Right atrium auricular region (tissue), 2 donors: ENCODE results near the gene NUPR1. TPM values are rescaled to one million over a fixed set of nuclear protein-coding genes. Genes with fewer than 3 reads are reported as not detected.
"Not testable (repeated sequence)": the region's sequence is repeated elsewhere in the genome, so short reads cannot be mapped to it uniquely, and the experiment has no call there.

ENCODE experiments used
- DNase-seq: peaks from one replicate; pipeline ENCODE4 v3.0.0-alpha.2; 2019; ENCODE audit warnings: low spot score
- H3K27ac ChIP-seq, 2 donors: fragments of 200-600 bp; sonication (generic); 1 replicate in 1 of 2; 2 replicates in 1 of 2; pipeline ENCODE4 v1.5.1; 2016 to 2019
- H3K27me3 ChIP-seq, 2 donors: fragments of 200-600 bp; sonication (generic); one replicate each; pipeline versions ENCODE4 v1.5.1 to v1.6.0; 2017 to 2019
- H3K36me3 ChIP-seq: fragments of 200-600 bp; sonication (generic); one replicate; pipeline ENCODE4 v1.5.1; 2016
- H3K4me1 ChIP-seq, 2 donors: fragments of 200-600 bp; sonication (generic); one replicate each; pipeline versions ENCODE4 v1.5.1 to v1.6.0; 2017 to 2019
- H3K4me3 ChIP-seq, 2 donors: fragments of 200-600 bp; sonication (generic); 1 replicate in 1 of 2; 2 replicates in 1 of 2; pipeline ENCODE4 v1.5.1; 2017 to 2019; ENCODE audit warnings: mild to moderate bottlenecking in 1 of 2, moderate library complexity in 1 of 2
- H3K9me3 ChIP-seq, 2 donors: fragments of 200-600 bp; sonication (generic); one replicate each; pipeline ENCODE4 v1.5.1; 2019
- total RNA-seq, 2 donors: library from RNA; depleted of rRNA; stranded (reverse); fragments of >200 nt; gene quantifications; one replicate each; pipeline ENCODE4 v1.1.0, GENCODE V29; 2016
- TF ChIP-seq, protein P1 (sequence below), 2 donors: fragments of 200-600 bp; sonication (generic); IDR thresholded peaks; one replicate each; pipeline ENCODE4 v1.5.1; 2019; ENCODE audit warnings: antibody characterized with exemption in 2 of 2

Gene NUPR1
- total RNA-seq, 2 donors from 2014 or later, result 12.4 to 26.9 TPM

DNA sequence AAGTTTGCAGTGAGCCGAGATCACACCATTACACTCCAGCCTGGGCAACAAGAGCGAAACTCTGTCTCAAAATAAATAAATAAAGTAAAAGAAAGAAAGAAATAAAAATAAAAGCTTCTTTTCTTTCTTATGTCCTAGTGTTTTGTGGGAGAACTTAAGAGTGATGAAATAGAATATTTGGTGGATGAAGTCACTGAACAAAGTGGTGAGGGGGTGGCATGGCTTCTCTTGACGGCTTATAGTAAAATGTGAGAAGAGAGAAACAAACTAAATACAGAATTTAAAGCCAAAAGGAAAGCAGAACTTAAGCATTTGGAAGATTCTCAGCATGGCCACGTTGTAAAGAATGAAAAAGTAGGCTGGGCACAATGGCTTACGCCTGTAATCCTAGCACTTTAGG, 30.2 kb upstream of the NUPR1 start:
- H3K4me1 ChIP-seq, result peaks cover 0 to 23% of the 10 kb centered on the region in 2 donors
- DNase-seq, result no peak
- no peaks in the 10 kb centered on the region for H3K27me3 ChIP-seq
- H3K27ac ChIP-seq, result no peak overlapping the region
- H3K9me3 ChIP-seq, result peaks cover 0 to 6% of the 10 kb centered on the region in 2 donors
- no peak overlapping the region for H3K4me3 ChIP-seq
- TF ChIP-seq, protein P1, sequence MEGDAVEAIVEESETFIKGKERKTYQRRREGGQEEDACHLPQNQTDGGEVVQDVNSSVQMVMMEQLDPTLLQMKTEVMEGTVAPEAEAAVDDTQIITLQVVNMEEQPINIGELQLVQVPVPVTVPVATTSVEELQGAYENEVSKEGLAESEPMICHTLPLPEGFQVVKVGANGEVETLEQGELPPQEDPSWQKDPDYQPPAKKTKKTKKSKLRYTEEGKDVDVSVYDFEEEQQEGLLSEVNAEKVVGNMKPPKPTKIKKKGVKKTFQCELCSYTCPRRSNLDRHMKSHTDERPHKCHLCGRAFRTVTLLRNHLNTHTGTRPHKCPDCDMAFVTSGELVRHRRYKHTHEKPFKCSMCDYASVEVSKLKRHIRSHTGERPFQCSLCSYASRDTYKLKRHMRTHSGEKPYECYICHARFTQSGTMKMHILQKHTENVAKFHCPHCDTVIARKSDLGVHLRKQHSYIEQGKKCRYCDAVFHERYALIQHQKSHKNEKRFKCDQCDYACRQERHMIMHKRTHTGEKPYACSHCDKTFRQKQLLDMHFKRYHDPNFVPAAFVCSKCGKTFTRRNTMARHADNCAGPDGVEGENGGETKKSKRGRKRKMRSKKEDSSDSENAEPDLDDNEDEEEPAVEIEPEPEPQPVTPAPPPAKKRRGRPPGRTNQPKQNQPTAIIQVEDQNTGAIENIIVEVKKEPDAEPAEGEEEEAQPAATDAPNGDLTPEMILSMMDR (IDR thresholded peaks at IDR 0.05), result no peak
- H3K36me3 ChIP-seq, result no peaks in the 10 kb centered on the region

DNA sequence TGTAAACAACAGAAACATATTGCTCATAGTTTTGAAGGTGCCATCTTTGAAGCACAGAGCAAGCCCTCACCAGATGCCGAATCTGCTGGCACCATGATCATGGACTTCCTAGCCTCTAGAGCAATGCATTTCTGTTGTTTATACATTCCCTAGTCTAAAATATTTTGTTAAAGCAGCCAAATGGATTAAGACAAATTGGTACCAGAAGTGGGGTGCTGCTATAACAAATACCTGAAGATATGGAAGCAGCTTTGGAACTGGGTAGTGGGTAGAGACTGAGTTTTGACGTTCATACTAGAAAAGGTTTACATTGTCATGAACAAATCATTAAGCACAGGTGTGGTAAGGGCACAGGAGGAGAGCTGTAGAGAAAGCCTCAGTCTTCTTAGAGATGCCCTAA, 28.5 kb upstream of the NUPR1 start:
- Histone ChIP-seq H3K4me3 (no peak overlapping the region), H3K4me1 (peaks cover 0 to 9% of the 10 kb centered on the region in 2 donors), H3K27ac (no peak overlapping the region), H3K27me3 (no peaks in the 10 kb centered on the region), H3K9me3 (peaks cover 0 to 6% of the 10 kb centered on the region in 2 donors), H3K36me3 (no peaks in the 10 kb centered on the region)
- TF ChIP-seq, protein P1 (IDR thresholded peaks at IDR 0.05), result no peak
- no peak for DNase-seq

DNA sequence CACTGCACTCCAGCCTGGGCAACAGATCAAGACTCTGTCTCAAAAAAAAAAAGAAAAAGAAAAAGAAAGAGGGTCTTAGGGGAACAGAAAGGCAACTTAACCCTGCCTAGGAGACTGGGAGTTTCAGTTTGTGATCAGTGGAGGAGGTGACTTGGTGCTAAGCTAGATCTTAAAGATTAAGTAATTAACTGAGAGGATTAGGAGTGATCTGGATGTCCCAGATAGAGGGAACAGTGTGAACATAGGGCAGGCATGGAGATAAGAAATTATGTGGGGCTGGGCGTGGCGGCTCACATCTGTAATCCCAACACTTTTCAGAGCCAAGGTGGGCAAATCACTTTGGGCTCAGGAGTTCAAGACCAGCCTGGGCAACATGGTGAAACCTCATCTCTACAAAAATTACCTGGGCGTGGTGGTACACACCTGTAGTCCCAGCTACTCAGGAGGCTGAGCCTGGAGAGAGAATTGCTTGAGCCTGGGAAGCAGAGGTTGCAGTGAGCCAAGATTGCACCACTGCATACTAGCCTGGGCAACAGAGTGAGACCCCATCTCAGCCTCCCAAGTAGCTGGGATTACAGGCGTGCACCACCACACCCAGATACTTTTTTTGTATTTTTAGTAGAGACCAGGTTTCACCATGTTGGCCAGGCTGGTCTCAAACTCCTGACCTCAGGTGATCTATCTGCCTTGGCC, 27.6 kb upstream of the NUPR1 start:
- not testable (repeated sequence) for H3K27me3 ChIP-seq, DNase-seq, H3K27ac ChIP-seq, H3K36me3 ChIP-seq, H3K4me3 ChIP-seq, H3K9me3 ChIP-seq
- peaks cover 0 to 12% of the 10 kb centered on the region in 2 donors for H3K4me1 ChIP-seq

DNA sequence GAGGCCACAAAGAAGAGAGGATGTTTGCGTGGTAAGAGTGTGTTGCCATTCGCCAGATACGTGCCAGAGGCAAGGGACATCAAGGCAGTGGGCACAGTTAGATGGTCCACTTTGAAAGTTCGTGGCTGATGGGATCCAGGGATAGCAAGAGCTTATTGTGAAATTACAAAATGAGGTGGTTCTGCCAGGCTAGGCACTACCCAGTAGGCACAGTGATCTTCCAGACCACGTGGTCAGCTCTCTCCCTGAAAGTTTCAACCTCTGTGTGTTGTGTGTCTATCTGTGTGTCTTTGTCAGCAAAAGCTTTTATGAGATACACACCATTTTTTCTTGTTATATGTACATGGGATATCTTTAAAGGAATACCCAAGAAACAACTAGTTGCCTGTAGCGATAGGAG, 24.4 kb upstream of the NUPR1 start:
- no peak overlapping the region for H3K27ac ChIP-seq
- no peak for DNase-seq
- no peaks in the 10 kb centered on the region for H3K27me3 ChIP-seq
- no peak overlapping the region for H3K4me3 ChIP-seq
- H3K36me3 ChIP-seq, result peaks cover 5% of the 10 kb centered on the region
- H3K9me3 ChIP-seq, result peaks cover 0 to 6% of the 10 kb centered on the region in 2 donors
- TF ChIP-seq, protein P1 (IDR thresholded peaks at IDR 0.05), result no peak
- H3K4me1 ChIP-seq, result peaks cover 0 to 16% of the 10 kb centered on the region in 2 donors

DNA sequence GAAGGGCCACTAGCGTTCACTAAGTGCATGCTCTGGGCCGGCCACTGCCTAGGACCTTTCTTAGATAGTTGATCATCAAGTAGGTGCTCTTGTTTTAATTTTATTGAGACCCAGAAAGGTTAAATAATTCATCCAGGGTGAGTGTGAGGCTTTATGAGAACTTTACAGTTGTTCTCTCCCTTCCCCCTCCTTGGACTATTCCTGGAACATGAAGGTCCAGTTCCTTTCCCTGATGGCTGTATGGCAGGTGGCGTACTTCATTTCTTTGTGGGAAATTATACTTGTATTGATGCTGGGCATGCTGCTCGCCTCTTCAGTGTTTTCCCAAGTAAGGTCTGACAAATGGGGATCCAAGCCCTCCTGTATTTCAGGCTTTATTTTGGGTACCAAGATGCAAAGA, 23.4 kb upstream of the NUPR1 start:
- Histone ChIP-seq H3K36me3 (peaks cover 10% of the 10 kb centered on the region), H3K27me3 (no peaks in the 10 kb centered on the region), H3K27ac (peak overlapping the region in 1 of 2 donors; percentile 11), H3K4me1 (peaks cover 0 to 16% of the 10 kb centered on the region in 2 donors), H3K4me3 (no peak overlapping the region), H3K9me3 (peaks cover 0 to 1% of the 10 kb centered on the region in 2 donors)
- TF ChIP-seq, protein P1 (IDR thresholded peaks at IDR 0.05), result no peak
- DNase-seq, result no peak

DNA sequence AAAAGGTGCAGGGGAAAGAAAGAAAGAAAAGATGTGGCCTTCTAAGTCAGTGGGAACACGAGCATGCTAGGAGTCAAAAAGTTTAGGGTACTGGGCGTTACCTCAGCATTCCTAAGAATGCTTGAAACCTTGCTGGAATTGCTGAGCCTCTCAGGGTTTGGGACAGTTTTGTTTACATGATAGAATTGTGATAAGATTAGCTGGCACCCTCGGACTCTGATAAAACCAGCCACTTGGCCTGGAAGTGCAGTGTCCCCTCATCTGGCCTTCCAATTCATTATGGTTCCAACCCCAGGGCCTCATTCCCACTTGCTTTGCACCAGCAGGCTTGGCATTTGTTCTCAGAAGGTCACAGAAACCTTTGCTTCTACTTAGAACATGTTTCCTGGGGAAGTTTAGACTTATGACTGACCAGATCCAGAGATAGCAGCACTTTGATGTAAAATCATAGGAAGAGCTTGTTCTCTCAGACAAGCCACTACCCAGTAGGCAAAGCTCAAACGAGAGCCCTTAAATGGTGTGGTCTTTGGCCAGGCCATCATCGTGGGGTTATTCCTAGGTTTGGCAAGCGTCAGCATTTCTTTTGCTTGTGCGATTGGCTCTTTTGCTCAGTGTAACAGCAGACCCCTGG, 22.9 kb upstream of the NUPR1 start:
- DNase-seq, result no peak
- TF ChIP-seq, protein P1 (IDR thresholded peaks at IDR 0.05), result no peak
- Histone ChIP-seq H3K4me3 (no peak overlapping the region), H3K4me1 (peaks cover 0 to 16% of the 10 kb centered on the region in 2 donors), H3K27me3 (no peaks in the 10 kb centered on the region), H3K36me3 (peaks cover 10% of the 10 kb centered on the region), H3K27ac (peak overlapping the region in 1 of 2 donors; percentile 11), H3K9me3 (no peaks in the 10 kb centered on the region)
